H9 (cell line): Measurements from ENCODE around the gene SLC2A9. TPM values are rescaled to one million over a fixed set of nuclear protein-coding genes. Genes with fewer than 3 reads are reported as not detected.

Source experiments
- DNase-seq: peaks from one replicate; pipeline ENCODE4 v3.0.0-alpha.2; 2017
- H2AFZ ChIP-seq: one replicate; pipeline ENCODE4 v1.6.1; 2013; ENCODE audit warnings: mild to moderate bottlenecking, low read length, control low read depth, moderate library complexity
- H2AK5ac ChIP-seq: 2 replicates; pipeline ENCODE4 v1.6.1; 2013; ENCODE audit warnings: low read length, control low read depth, mixed read lengths; ENCODE audit not compliant: insufficient read length
- H2BK120ac ChIP-seq: one replicate; pipeline ENCODE4 v1.6.1; 2013; ENCODE audit warnings: low read depth, mild to moderate bottlenecking, low read length, control low read depth, inconsistent platforms; ENCODE audit not compliant: poor library complexity, severe bottlenecking
- H2BK12ac ChIP-seq: 2 replicates; pipeline ENCODE4 v1.6.1; 2013; ENCODE audit warnings: low read length, control low read depth, mixed read lengths, low read depth; ENCODE audit not compliant: insufficient read length
- H2BK15ac ChIP-seq: 2 replicates; pipeline ENCODE4 v1.6.1; 2013; ENCODE audit warnings: low read depth, low read length, control low read depth
- H2BK20ac ChIP-seq: one replicate; pipeline ENCODE4 v1.6.1; 2013; ENCODE audit warnings: low read depth, mild to moderate bottlenecking, low read length, control low read depth, inconsistent platforms; ENCODE audit not compliant: poor library complexity, severe bottlenecking
- H2BK5ac ChIP-seq: 2 replicates; pipeline ENCODE4 v1.6.1; 2013; ENCODE audit warnings: low read length, control low read depth, mixed read lengths; ENCODE audit not compliant: insufficient read length
- H3K14ac ChIP-seq: 2 replicates; pipeline ENCODE4 v1.6.1; 2013; ENCODE audit warnings: low read length, control low read depth; ENCODE audit not compliant: insufficient read depth
- H3K18ac ChIP-seq: 2 replicates; pipeline ENCODE4 v1.6.1; 2013; ENCODE audit warnings: low read depth, mild to moderate bottlenecking, mixed read lengths, low read length, control low read depth; ENCODE audit not compliant: insufficient read length
- H3K23ac ChIP-seq: 2 replicates; pipeline ENCODE4 v1.6.1; 2013; ENCODE audit warnings: low read length, control low read depth, mixed read lengths, low read depth; ENCODE audit not compliant: insufficient read length
- H3K23me2 ChIP-seq: 2 replicates; pipeline ENCODE4 v1.6.1; 2013; ENCODE audit warnings: low read depth, mild to moderate bottlenecking, mixed read lengths, low read length, control low read depth; ENCODE audit not compliant: insufficient read length, poor library complexity, severe bottlenecking
- H3K27ac ChIP-seq: 2 replicates; pipeline ENCODE4 v1.5.1; 2013; ENCODE audit warnings: low read length, control low read depth, mixed read lengths, low read depth; ENCODE audit not compliant: insufficient read length
- H3K27me3 ChIP-seq: 2 replicates; pipeline ENCODE4 v1.6.1; 2013; ENCODE audit warnings: low read length, control low read depth, inconsistent platforms; ENCODE audit not compliant: insufficient read depth
- H3K4ac ChIP-seq: 2 replicates; pipeline ENCODE4 v1.6.1; 2013; ENCODE audit warnings: low read depth, mild to moderate bottlenecking, control low read depth, inconsistent platforms, low read length, moderate library complexity
- H3K4me1 ChIP-seq: 2 replicates; pipeline ENCODE4 v1.6.1; 2013; ENCODE audit warnings: low read length, control low read depth, inconsistent platforms; ENCODE audit not compliant: insufficient read depth
- H3K4me2 ChIP-seq: 2 replicates; pipeline ENCODE4 v1.6.1; 2013; ENCODE audit warnings: low read length, control low read depth, mixed read lengths; ENCODE audit not compliant: insufficient read length, insufficient read depth
- H3K56ac ChIP-seq: 2 replicates; pipeline ENCODE4 v1.6.1; 2013; ENCODE audit warnings: low read depth, mild to moderate bottlenecking, mixed read lengths, low read length, control low read depth; ENCODE audit not compliant: insufficient read length
- H3K79me1 ChIP-seq: 2 replicates; pipeline ENCODE4 v1.6.1; 2013; ENCODE audit warnings: low read depth, mild to moderate bottlenecking, moderate library complexity, low read length, control low read depth, inconsistent platforms; ENCODE audit not compliant: insufficient read depth, poor library complexity, severe bottlenecking
- H3K79me2 ChIP-seq: 2 replicates; pipeline ENCODE4 v1.6.1; 2013; ENCODE audit warnings: low read length, control low read depth, inconsistent platforms; ENCODE audit not compliant: insufficient read depth
- H3K9ac ChIP-seq: 2 replicates; pipeline ENCODE4 v1.6.1; 2013; ENCODE audit warnings: low read length, control low read depth, mixed read lengths; ENCODE audit not compliant: insufficient read length; ENCODE audit errors: extremely low read depth
- H3K9me3 ChIP-seq: one replicate; pipeline ENCODE4 v1.6.1; 2013; ENCODE audit warnings: low read depth, low read length, inconsistent platforms; ENCODE audit not compliant: control insufficient read depth
- H3T11ph ChIP-seq: one replicate; pipeline ENCODE4 v1.6.1; 2013; ENCODE audit warnings: mild to moderate bottlenecking, low read length, control low read depth, inconsistent platforms
- H4K20me1 ChIP-seq: one replicate; pipeline ENCODE4 v1.6.1; 2013; ENCODE audit not compliant: control insufficient read depth, insufficient read length, insufficient read depth
- H4K5ac ChIP-seq: 2 replicates; pipeline ENCODE4 v1.6.1; 2013; ENCODE audit warnings: low read depth, mild to moderate bottlenecking, mixed read lengths, low read length, control low read depth; ENCODE audit not compliant: insufficient read length
- H4K8ac ChIP-seq: replicated peaks from 2 replicates; pipeline ENCODE4 v1.6.1; 2013; ENCODE audit warnings: low read length, control low read depth, mixed read lengths, low read depth; ENCODE audit not compliant: insufficient read length
- H4K91ac ChIP-seq: 2 replicates; pipeline ENCODE4 v1.6.1; 2013; ENCODE audit warnings: low read depth, mild to moderate bottlenecking, moderate library complexity, mixed read lengths, low read length, control low read depth; ENCODE audit not compliant: insufficient read length
- H3K27ac Mint-ChIP-seq, 3 experiments: 2 replicates in 2 of 3; 3 replicates in 1 of 3; pipeline ENCODE4 v1.8.0; 2020 to 2021; ENCODE audit warnings: mixed read lengths in 3 of 3, mild to moderate bottlenecking in 1 of 3, moderate library complexity in 1 of 3
- H3K27me3 Mint-ChIP-seq: 2 replicates; pipeline ENCODE4 v1.8.0; 2021; ENCODE audit warnings: low read depth, mild to moderate bottlenecking, moderate library complexity, mixed read lengths
- H3K36me3 Mint-ChIP-seq, 3 experiments: 2 replicates in 2 of 3; 3 replicates in 1 of 3; pipeline ENCODE4 v1.8.0; 2020 to 2021; ENCODE audit warnings: low read depth in 3 of 3, mixed read lengths in 3 of 3; ENCODE audit not compliant: insufficient read depth in 1 of 3
- H3K4me1 Mint-ChIP-seq, 2 experiments: 2 replicates each; pipeline ENCODE4 v1.8.0; 2020; ENCODE audit warnings: mixed read lengths in 2 of 2
- H3K4me3 Mint-ChIP-seq, 2 experiments: 2 replicates in 1 of 2; 3 replicates in 1 of 2; pipeline ENCODE4 v1.8.0; 2020 to 2021; ENCODE audit warnings: mild to moderate bottlenecking in 2 of 2, mixed read lengths in 2 of 2, moderate library complexity in 1 of 2
- H3K9me3 Mint-ChIP-seq, 2 experiments: 2 replicates in 1 of 2; 3 replicates in 1 of 2; pipeline ENCODE4 v1.8.0; 2020; ENCODE audit warnings: mild to moderate bottlenecking in 2 of 2, mixed read lengths in 2 of 2, moderate library complexity in 1 of 2
- WGBS: extraction: QIAGEN DNeasy Blood & Tissue Kit; methylation state at CpG from one replicate; pipeline ENCODE4 v1.1.7; 2013; ENCODE audit warnings: missing lambda C conversion rate, low lambda C conversion rate, mixed read lengths; ENCODE audit not compliant: insufficient read length; ENCODE audit errors: extremely low coverage; 5-methylcytosine and 5-hydroxymethylcytosine counted together
- total RNA-seq: library from RNA; stranded (reverse); gene quantifications from 2 replicates; pipeline ENCODE4 v1.2.1, GENCODE V29; 2021
- TF ChIP-seq, protein P1 (sequence below): fragments of 200-600 bp; sonication (generic); conservative IDR thresholded peaks from 3 replicates; pipeline ENCODE4 v1.8.0; 2021; ENCODE audit warnings: antibody characterized with exemption, mild to moderate bottlenecking

The SLC2A9 gene
- total RNA-seq, 1 experiment from 2014 or later: 0.79 TPM

DNA sequence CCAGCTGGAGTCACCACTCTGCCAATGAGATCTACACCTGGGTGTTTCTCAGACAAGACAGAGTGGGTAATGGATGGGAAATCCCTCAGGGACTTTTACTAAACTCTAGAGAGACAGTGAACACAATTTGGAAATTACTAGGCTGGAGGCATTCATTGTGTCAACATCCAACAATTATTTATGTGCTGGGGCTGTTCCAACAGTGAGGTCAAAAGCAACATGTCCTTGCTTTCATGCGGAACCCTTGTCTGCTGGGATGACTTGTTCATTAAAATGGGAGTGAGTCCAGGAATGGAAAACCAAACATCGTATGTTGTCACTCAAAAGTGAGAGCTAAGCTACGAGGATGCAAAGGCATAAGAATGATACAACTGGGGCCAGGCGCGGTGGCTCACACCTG, 185.9 kb downstream of the SLC2A9 start:
- Histone ChIP-seq H3K18ac (no peak overlapping the region), H3K4me1 (no peaks in the 10 kb centered on the region), H2BK20ac (no peak overlapping the region), H3K4ac (no peak overlapping the region), H3K79me2 (no peaks in the 10 kb centered on the region), H2BK15ac (no peak overlapping the region), H4K20me1 (no peaks in the 10 kb centered on the region), H2AK5ac (no peak overlapping the region), H4K8ac (no peak overlapping the region), H3K23ac (no peak overlapping the region), H3K23me2 (no peaks in the 10 kb centered on the region), H3K9me3 (no peaks in the 10 kb centered on the region), H2BK5ac (no peak overlapping the region), H2AFZ (no peak overlapping the region), H2BK12ac (no peak overlapping the region), H3K4me2 (no peak overlapping the region), H3K27me3 (no peaks in the 10 kb centered on the region), H4K91ac (no peak overlapping the region), H3T11ph (no peak overlapping the region), H3K14ac (no peak overlapping the region), H3K56ac (no peak overlapping the region), H2BK120ac (no peak overlapping the region), H4K5ac (no peak overlapping the region), H3K27ac (no peak overlapping the region), H3K79me1 (no peaks in the 10 kb centered on the region), H3K9ac (no peak overlapping the region)
- Mint-ChIP-seq H3K9me3 (peaks cover 6 to 13% of the 10 kb centered on the region in 2 experiments), H3K27ac (no peak overlapping the region), H3K27me3 (peaks cover 4% of the 10 kb centered on the region), H3K4me3 (no peak overlapping the region), H3K36me3 (peaks cover 0 to 5% (median 0%) of the 10 kb centered on the region in 3 experiments; a peak in 4 of 7 replicates), H3K4me1 (peaks cover 5 to 6% of the 10 kb centered on the region in 2 experiments; a peak in 3 of 4 replicates)
- TF ChIP-seq, protein P1, sequence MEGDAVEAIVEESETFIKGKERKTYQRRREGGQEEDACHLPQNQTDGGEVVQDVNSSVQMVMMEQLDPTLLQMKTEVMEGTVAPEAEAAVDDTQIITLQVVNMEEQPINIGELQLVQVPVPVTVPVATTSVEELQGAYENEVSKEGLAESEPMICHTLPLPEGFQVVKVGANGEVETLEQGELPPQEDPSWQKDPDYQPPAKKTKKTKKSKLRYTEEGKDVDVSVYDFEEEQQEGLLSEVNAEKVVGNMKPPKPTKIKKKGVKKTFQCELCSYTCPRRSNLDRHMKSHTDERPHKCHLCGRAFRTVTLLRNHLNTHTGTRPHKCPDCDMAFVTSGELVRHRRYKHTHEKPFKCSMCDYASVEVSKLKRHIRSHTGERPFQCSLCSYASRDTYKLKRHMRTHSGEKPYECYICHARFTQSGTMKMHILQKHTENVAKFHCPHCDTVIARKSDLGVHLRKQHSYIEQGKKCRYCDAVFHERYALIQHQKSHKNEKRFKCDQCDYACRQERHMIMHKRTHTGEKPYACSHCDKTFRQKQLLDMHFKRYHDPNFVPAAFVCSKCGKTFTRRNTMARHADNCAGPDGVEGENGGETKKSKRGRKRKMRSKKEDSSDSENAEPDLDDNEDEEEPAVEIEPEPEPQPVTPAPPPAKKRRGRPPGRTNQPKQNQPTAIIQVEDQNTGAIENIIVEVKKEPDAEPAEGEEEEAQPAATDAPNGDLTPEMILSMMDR: no peak
- DNase-seq: no peak
- no CpG with 5 or more reads among the region's 5 CpGs for WGBS
